Smooth muscle cell (in vitro differentiated cells): ENCODE data around the gene SMC6. TPM values are rescaled to one million over a fixed set of nuclear protein-coding genes. Genes with fewer than 3 reads are reported as not detected.

Source experiments
- DNase-seq: peaks from one replicate; lab custom pipeline; 2025; ENCODE audit not compliant: unreplicated experiment; lab: John Stamatoyannopoulos, UW
- H2AFZ ChIP-seq: fragments of 200-600 bp; sonication (generic); 2 replicates; pipeline ENCODE4 v1.6.0; 2016; ENCODE audit warnings: antibody characterized with exemption, low read depth, mild to moderate bottlenecking
- H3F3A ChIP-seq: fragments of 200-600 bp; sonication (generic); 2 replicates; pipeline ENCODE4 v1.6.0; 2017; ENCODE audit warnings: antibody characterized with exemption, low read depth
- H3K27ac ChIP-seq: fragments of 200-600 bp; sonication (generic); 2 replicates; pipeline ENCODE4 v1.5.1; 2016; ENCODE audit warnings: low read depth, mild to moderate bottlenecking
- H3K27me3 ChIP-seq: fragments of 200-600 bp; sonication (generic); 2 replicates; pipeline ENCODE4 v1.6.1; 2016; ENCODE audit warnings: low read depth, mild to moderate bottlenecking
- H3K36me3 ChIP-seq: fragments of 200-600 bp; sonication (generic); 2 replicates; pipeline ENCODE4 v1.5.1; 2016; ENCODE audit warnings: low read depth
- H3K4me1 ChIP-seq: fragments of 200-600 bp; sonication (generic); 2 replicates; pipeline ENCODE4 v1.5.1; 2016; ENCODE audit warnings: low read depth
- H3K4me2 ChIP-seq: fragments of 200-600 bp; sonication (generic); 2 replicates; pipeline ENCODE4 v1.6.0; 2016; ENCODE audit warnings: mild to moderate bottlenecking
- H3K4me3 ChIP-seq: fragments of 200-600 bp; sonication (generic); 2 replicates; pipeline ENCODE4 v1.5.1; 2016; ENCODE audit warnings: mild to moderate bottlenecking
- H3K79me2 ChIP-seq: fragments of 200-600 bp; sonication (generic); 2 replicates; pipeline ENCODE4 v1.6.0; 2016; ENCODE audit warnings: low read depth, mild to moderate bottlenecking
- H3K9ac ChIP-seq: fragments of 200-600 bp; sonication (generic); 2 replicates; pipeline ENCODE4 v1.6.0; 2016; ENCODE audit warnings: low read depth
- H3K9me3 ChIP-seq: fragments of 200-600 bp; sonication (generic); replicated peaks from 2 replicates; pipeline ENCODE4 v1.5.1; 2016; ENCODE audit warnings: low read depth
- H4K20me1 ChIP-seq: fragments of 200-600 bp; sonication (generic); 2 replicates; pipeline ENCODE4 v1.6.0; 2016; ENCODE audit warnings: low read depth
- WGBS: methylation state at CpG from one replicate; pipeline ENCODE4 v1.1.7; 2016; ENCODE audit warnings: low lambda C conversion rate; 5-methylcytosine and 5-hydroxymethylcytosine counted together
- polyA plus RNA-seq: library from polyadenylated mRNA; unstranded; fragments of >200 nt; fragmentation: Nextera tagmentation; extraction: Ambion mirVana; gene quantifications from 2 replicates; pipeline ENCODE4 v1.2.1, GENCODE V29; 2016
- total RNA-seq: library from RNA; depleted of rRNA; stranded (reverse); fragments of >200 nt; gene quantifications from 2 replicates; pipeline ENCODE4 v1.2.3, GENCODE V29; 2014
- TF ChIP-seq, protein P1 (sequence below): fragments of 200-600 bp; sonication (generic); IDR thresholded peaks from 2 replicates; pipeline ENCODE4 v1.5.1; 2017; ENCODE audit warnings: borderline replicate concordance, mild to moderate bottlenecking, antibody characterized with exemption; ENCODE audit not compliant: insufficient read depth, poor library complexity, severe bottlenecking

The SMC6 gene
- total and polyA plus RNA-seq, 2 experiments from 2014 or later, result 11.2 to 18.1 TPM

DNA sequence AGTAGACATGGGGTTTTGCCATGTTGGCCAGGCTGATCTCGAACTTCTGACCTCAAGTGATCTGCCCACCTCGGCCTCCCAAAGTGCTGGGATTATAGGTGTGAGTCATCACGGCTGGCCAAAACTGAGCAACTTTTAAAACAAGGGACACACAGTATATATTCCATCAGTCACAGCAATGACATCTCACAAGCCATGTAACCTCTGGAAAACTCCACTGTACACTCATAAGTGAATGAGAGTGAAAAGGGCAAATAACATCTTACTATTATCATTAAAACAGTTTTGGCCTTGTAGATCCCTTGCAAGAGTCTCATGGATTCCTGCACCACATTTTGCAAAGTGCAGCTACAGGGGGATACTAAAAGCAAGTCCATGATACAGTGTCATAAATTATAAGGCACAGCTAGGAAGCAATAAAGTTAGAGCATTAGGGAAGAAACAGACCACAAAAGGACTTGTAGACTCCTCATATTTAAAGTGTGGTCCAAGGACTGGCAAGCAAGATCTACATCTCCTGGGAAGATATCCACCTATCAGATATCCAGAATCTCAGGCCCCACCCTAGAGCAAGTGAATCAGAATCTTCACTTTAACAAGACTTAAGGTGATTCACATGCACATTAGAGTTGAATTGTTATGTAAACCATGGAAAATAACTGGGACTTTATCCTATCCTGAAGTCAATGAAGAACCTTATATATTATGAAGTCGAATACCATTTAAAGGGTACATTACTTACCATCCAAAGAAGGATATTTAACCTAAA, 5.7 kb downstream of the SMC6 start:
- H3K79me2 ChIP-seq, result peaks cover 55% of the 10 kb centered on the region
- 58% methylated on average over 4 of the region's 4 CpGs for WGBS

DNA sequence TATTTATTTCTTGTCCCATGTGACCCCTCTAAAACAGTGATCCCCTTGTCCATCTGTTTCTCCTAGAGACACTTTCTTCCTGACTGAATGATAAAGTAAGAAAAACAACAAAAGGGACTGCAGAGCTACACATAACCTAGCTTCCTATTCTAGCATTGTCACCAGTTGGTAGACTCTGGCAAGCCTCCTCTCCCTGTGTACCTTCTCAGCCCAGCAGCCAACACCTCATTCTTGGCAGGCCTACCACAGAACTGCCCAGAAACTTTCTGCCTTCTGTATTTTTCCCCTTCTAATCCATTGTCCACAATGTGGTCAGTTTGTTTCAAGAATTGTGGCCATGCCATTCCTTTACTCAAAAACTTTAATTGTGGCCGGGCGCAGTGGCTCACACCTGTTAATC, 13.4 kb downstream of the SMC6 start:
- Histone ChIP-seq H3K9ac (no peak overlapping the region), H3K4me3 (no peak overlapping the region), H3K4me2 (no peak overlapping the region), H3F3A (no peaks in the 10 kb centered on the region), H3K27me3 (no peaks in the 10 kb centered on the region), H3K4me1 (no peaks in the 10 kb centered on the region), H3K27ac (no peak overlapping the region), H3K36me3 (peaks cover 5% of the 10 kb centered on the region), H2AFZ (no peak overlapping the region), H4K20me1 (no peaks in the 10 kb centered on the region), H3K9me3 (no peaks in the 10 kb centered on the region), H3K79me2 (no peaks in the 10 kb centered on the region)
- 98% methylated on average over 2 of the region's 2 CpGs for WGBS
- TF ChIP-seq, protein P1, sequence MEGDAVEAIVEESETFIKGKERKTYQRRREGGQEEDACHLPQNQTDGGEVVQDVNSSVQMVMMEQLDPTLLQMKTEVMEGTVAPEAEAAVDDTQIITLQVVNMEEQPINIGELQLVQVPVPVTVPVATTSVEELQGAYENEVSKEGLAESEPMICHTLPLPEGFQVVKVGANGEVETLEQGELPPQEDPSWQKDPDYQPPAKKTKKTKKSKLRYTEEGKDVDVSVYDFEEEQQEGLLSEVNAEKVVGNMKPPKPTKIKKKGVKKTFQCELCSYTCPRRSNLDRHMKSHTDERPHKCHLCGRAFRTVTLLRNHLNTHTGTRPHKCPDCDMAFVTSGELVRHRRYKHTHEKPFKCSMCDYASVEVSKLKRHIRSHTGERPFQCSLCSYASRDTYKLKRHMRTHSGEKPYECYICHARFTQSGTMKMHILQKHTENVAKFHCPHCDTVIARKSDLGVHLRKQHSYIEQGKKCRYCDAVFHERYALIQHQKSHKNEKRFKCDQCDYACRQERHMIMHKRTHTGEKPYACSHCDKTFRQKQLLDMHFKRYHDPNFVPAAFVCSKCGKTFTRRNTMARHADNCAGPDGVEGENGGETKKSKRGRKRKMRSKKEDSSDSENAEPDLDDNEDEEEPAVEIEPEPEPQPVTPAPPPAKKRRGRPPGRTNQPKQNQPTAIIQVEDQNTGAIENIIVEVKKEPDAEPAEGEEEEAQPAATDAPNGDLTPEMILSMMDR, result no peak
- no peak for DNase-seq

More for the DNA sequence above, 5.7 kb downstream of the SMC6 start:
- H3F3A ChIP-seq, result no peaks in the 10 kb centered on the region
- no peak overlapping the region for H3K9ac ChIP-seq
- H3K27me3 ChIP-seq, result no peaks in the 10 kb centered on the region
- no peak overlapping the region for H3K4me2 ChIP-seq
- H3K4me1 ChIP-seq, result peaks cover 8% of the 10 kb centered on the region
- TF ChIP-seq, protein P1, result no peak
- H4K20me1 ChIP-seq, result peaks cover 12% of the 10 kb centered on the region
- peaks cover 5% of the 10 kb centered on the region for H3K36me3 ChIP-seq
- H3K9me3 ChIP-seq, result no peaks in the 10 kb centered on the region
- H2AFZ ChIP-seq, result no peak overlapping the region
- no peak overlapping the region for H3K4me3 ChIP-seq
- no peak overlapping the region for H3K27ac ChIP-seq
- DNase-seq, result no peak

DNA sequence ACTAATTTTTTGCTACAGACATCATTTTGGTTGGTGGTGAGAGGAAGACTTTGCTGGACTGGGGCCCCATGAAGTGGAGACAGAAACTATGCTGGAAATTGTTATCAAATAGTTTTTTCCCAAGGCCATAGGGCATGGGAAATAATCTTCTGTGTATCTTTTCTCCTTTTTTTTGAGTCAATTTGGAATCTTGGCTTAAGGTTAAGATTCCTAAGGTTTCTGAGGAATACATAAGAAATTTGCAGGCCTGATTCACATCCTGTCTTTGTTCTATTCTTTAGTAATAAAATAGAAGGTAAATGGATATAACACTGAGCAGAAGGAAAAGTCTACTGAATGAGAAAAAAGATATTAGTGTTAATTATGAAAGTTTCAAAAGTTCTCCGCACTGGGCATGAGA, 16.6 kb downstream of the SMC6 start:
- no peaks in the 10 kb centered on the region for H3K4me1 ChIP-seq
- no peaks in the 10 kb centered on the region for H3K9me3 ChIP-seq
- no peak for DNase-seq
- WGBS, result 98% methylated on average over 1 of the region's 1 CpG
- TF ChIP-seq, protein P1, result no peak
- no peaks in the 10 kb centered on the region for H3K79me2 ChIP-seq
- H3K9ac ChIP-seq, result no peak overlapping the region
- peaks cover 11% of the 10 kb centered on the region for H3K36me3 ChIP-seq
- H3K4me3 ChIP-seq, result no peak overlapping the region
- H3F3A ChIP-seq, result no peaks in the 10 kb centered on the region
- H2AFZ ChIP-seq, result no peak overlapping the region
- no peaks in the 10 kb centered on the region for H4K20me1 ChIP-seq
- no peak overlapping the region for H3K27ac ChIP-seq
- no peak overlapping the region for H3K4me2 ChIP-seq
- H3K27me3 ChIP-seq, result no peaks in the 10 kb centered on the region

DNA sequence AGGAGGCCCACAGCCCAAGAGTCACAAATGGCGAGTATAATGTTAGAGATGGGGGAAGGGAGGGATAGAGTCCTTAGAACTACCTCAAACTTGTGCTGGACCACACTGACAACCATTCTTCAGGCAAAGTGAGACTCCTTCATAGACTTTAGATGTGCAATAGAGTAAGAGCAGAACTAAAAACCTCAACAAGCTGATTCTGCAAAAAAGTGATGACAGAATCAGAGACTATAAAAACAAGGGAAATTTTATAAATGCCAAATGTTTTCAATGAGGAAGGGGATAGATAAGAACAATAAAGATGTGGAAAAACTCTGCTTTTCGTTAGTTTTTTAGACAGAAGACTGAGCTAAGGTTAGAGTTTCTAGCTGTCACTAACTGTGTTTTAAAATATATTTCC, 17.7 kb downstream of the SMC6 start:
- Histone ChIP-seq H3K36me3 (peaks cover 21% of the 10 kb centered on the region), H4K20me1 (no peaks in the 10 kb centered on the region), H3K4me3 (no peak overlapping the region), H3K27ac (no peak overlapping the region), H3K4me1 (no peaks in the 10 kb centered on the region), H3F3A (no peaks in the 10 kb centered on the region), H3K9ac (no peak overlapping the region), H3K27me3 (no peaks in the 10 kb centered on the region), H3K4me2 (no peak overlapping the region), H3K79me2 (no peaks in the 10 kb centered on the region), H3K9me3 (no peaks in the 10 kb centered on the region), H2AFZ (no peak overlapping the region)
- no peak for DNase-seq
- TF ChIP-seq, protein P1, result no peak
- WGBS, result 97% methylated on average over 2 of the region's 2 CpGs
